Iris pigment epithelial cell (primary cell): ENCODE data around the gene EPHX1.

Experiments
- DNase-seq: peaks from one replicate; pipeline ENCODE4 v3.0.0-alpha.2; 2011; ENCODE audit warnings: low read depth

Gene EPHX1

DNA sequence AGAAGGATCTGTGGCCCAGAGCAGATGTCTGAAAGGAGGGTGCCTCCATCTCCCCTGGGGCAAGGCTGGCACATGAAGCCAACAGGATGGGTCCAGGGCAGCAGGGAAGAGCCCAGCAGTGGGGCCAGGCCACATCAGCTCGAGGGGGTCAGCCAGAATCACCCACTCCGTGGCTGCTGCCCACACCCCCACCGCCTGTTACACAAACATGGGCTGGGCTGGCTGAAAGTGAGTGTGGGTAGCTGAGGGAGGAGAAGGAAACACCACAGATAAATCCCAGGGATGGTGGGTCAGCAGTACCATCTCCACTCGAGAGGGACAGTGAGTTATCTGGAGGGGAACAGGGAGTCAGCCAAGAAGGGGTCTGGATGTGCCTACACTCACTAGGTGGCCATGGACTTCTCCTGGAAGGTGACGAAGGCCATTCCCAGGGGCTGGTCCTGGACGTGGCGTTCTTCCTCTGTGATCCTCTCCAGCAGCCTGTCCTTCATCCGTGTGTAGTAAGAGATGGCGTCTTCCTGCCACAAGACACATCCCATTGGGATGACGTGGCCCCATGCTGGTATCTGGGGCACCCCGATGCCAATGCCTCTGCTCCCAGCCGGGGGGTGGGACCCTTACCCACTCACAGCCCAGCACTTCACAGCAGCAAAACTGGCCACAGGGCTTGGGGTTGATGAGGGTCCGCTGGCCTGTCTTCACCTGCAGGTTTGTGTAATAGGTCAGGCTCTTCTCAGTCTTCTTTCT lies 52.1 kb downstream of the EPHX1 start:
- no peak for DNase-seq

DNA sequence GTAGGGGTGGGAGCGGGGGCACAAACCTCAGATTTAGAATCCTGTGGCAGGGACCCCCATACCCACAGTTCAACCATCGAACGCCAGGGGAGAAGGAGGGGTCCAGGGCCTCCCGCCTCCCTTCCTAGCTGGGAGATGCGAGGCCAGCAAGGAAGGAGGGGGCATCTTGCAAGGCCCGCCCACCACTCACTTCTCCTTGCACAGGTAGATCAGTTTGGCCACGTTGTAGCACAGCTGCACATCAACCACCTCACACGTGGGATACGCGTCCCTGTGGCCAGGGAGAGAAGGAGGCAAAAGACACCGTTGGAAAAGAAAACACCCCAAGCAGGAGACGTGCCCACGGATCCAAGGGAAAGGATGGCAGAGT lies 52.6 kb downstream of the EPHX1 start:
- DNase-seq: no peak

DNA sequence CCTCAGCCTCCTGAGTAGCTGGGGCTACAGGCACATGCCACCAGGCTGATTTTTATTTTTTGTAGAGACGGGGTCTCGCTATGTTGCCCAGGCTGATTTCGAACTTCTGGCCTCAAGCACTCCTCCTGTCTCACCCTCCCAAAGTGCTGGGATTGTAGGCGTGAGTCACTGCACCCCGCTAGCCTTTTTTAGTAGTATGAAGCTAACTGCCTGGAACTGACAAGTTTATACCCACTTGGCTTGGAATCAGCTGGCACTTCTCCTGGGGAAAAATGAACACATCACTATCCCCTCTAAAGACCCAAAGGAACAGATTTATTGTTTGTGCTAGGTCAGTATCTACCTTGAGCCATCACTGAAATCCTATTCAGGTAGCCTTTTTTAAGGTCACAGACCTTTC lies 53.2 kb downstream of the EPHX1 start:
- DNase-seq: peak; percentile 32

DNA sequence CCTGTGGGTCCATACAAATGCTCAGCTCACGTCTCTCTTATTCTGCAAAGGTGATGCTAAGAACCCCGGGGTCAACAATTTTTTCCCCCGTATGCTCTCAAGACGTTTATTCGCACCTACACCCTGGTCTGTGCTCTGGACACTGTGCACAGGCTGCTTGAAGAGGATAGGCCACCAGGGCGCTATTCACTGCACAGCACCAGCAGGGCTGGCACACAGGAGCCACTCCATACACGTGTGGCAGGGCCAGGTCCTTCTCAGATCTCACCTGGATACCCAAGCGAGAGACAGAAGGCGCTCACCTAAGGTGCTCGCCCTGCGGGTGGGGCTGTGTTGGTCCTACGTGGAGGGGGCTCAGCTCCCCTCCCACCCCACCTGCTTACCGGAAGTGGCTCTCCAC lies 55.6 kb downstream of the EPHX1 start:
- DNase-seq: no peak

DNA sequence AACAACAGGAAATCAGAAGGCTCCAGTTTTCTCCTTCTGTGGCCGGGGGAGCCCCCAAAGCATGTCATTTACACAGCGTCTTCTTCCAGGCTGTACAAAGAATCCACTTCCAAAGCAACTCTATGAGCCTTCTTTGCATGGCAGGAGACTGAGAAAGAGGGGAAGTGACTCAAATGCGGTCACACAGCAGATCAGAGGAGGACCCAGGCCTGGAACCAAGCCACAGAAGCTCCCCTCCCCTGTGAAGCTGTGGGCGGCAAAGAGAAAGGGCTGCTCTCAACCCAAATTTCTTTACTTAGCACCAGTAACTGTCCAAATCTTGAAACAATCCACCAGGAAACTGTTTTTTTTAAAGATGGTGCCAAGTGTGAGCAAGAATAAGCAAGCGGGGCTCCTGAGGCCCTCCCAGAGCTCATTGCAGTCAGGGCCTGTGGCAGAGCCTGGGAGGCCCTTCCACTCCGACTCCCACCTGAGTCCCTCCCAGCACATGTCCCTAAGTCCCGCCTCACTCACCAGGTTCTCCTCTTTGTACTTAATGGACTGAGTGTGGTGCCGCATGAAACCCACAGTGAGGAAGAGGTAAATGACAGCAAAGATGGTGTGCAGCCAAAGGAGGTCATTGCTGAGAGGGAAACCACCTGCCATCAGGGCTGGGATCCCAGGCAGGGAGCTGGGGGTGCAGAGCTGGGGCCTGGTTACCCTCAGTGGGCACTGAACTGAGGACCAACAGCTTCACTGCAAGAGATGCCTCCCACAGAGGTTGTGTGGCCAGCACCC lies 56.3 kb downstream of the EPHX1 start:
- peak; percentile 66 for DNase-seq

DNA sequence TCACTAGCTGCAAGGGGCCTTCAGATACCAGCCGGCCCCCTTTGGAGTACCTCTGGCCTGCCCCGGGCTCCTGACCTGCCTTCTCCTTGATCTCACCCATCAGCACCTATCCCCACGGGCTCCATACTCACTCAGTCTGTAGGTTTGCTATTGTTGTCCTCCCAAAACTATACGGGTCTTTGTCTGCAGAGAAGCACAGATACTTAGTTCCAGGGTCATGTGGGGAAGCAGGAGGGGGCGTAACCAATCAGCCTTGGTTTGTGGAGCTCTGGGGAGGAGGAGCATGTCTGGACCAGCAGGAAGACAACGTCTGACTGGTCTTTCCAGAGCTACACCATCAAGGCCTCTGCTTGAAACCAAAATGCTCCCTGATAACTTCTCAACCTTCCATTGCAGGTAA lies 57.1 kb downstream of the EPHX1 start:
- DNase-seq: no peak

DNA sequence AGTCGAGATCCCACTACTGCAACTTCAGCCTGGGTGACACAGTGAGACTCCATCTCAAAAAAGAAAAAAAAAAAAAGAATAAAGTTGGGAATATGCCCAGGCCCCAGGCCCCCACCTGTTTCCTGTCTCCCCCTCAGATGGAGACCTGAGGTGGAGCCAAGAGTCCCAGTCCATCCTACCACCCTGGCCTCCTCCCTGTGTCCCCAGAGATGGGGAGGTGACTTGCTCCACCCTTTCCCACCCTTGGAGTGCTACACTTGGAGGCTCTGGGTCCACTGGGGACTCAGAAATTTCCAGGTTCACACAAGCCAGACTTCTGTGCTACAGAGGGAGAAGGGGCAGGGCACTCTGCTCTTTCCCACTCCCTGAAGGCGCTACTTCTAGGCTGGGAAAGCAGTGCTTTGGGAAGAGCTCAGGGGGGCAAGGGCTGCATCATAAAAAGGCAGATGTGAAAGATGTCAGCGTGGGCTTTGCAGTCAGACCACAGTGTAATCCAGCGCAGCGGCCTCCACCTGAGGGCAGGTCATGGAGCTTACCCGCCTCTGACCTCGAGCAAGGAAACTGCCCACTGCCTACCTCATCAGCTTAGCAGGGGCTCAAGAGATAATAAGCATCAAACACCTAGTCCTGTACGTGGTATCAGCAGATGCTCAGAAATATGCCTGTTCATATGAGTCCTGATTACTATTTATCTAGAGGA lies 58.9 kb downstream of the EPHX1 start:
- no peak for DNase-seq

DNA sequence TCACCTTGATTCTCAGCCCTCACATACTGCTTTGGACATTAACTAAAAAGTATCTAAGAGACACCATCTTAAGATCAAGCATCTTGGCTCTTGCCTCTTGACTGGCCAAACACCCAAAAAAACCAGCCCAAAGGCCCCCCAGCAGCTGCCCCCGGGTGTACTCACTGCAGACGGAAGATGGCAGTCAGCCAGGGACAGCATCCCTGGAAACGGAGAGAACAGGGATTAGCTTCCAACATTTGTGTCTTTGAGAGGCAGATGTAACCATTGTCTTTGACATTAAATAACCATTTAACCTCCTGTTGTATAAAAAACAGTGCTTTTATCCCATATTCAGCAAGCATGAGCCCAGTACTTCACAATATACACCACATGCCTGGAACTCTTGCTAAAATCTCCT lies 61.0 kb downstream of the EPHX1 start:
- no peak for DNase-seq

DNA sequence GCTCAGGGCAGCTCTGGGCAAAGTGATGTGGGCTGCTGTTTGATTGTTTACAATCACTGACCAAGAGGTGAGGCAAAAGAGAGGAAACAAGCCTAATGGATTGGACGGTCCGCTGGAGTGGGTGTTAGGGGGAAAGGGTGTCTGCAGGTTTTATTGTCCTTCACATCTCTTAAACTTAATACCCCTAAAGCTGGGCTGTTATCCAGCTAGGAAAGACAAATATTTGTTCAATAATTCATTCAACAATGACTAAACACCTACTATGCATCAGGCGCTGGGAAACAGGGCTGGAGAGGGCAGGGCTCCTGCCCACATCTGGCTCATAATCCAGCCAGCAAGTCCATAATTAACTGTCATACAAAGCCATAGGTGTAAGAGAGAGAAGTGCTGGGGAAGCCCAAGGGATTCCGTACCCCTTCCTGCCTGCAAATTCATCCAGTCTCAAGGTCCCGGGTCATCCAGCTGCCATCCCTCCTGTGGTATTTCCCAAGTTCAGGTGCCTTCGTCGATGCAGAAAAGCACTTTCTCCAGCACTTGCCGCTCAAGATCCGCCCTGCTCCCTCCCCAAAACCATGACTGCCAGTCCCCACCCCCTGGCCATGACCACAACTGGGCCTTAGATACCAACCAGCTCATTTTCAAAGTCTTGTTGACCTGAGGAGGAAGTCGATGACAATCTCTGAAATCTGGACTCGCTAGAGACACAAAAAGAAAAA lies 61.6 kb downstream of the EPHX1 start:
- no peak for DNase-seq

DNA sequence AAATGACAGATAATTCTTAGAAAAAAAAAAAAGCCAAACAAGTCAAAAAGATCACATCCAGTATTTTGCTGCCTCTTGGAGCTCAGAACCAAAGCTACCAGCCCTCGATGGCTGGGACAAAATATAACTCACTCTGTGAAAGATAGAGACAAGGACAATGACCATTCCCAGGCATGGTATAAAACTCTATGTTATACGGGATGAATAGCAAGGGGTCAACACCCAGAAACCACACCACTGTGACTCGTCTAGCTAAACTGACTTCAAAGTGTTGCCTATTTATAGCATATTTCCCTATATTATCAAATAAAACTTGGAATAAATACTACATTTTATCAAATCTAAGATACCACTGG lies 62.1 kb downstream of the EPHX1 start:
- DNase-seq: no peak

DNA sequence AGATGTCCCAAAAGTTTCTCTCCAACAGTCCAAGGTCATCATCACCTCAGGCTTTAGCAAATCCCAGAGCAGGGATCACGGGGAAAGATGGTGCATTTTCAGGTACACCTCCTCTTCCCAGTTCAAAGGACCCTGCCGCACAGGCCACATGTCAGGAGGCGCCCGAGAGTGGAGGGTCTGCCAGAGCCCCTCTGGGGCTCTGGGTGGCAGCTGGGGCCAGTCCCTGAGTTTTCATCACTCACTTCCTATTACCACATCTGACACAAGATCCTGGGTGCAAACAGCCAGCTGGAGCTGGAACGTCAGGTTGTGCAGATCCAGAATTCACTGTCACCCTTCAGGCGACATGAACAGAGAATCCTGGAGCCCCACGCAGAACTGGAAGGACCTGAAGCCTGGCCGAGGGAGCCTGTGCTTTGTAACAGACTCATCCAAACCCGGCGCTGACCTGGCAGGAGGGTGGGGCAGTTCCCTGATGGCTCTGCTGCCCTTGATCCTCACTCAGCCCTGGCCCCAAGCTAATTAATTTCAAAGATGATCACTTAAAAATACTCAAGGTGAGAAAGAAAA lies 63.4 kb downstream of the EPHX1 start:
- no peak for DNase-seq

DNA sequence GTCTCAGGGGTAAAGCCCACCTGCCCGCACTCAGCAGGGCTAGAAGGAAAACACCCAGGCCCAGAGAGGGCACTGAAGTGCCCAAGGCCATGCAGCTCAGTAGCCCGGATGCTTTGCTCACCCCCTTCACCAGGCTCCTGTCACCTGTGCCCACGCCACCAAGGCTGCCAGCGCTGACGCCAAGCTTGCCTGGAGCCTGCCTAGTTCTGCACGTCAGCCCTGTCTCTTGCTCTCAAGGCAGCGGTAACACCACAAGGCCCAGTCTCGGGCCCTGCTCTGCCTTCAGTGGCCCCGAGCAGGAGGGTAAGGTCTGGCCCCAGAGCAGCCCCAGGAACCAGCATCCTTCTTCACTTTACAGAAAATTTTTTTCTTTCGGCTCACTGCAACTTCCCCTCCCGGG lies 64.5 kb downstream of the EPHX1 start:
- DNase-seq: no peak

DNA sequence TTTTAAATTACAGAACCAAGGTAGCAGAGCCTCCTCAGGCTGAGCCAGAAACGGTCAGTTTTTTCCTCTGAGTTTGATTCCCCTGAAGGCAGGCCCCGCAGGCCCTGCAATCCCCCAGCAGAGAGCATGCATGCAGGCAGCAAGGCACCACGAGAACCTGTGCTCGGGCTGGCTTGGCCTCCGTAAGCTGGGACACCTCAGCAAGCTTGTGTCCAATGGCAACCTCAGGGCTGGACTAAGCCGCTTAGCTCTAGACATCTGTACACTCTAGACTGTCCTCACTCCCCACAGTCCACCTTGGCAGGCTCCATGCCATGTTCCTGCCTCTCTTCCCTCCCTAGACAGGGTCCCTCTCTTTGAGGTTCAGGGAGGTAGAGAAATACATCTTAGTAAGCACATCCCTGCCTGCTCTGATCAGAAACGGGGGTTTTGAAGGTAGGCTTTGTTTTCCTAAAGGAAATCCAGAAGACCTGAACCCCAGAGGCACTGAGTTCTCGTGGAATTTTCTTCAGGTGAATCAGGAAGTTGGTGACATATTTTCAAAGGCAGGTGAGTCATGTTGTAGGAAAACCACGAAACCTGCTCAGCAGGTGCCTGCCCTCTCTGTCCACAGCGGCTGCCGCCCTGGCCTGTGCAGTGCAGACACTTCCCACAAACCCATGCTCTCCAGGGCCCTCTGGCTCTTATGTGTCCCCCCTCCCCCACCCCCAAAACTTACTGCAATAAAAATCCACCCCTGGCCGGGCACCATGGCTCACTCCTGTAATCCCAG lies 65.3 kb downstream of the EPHX1 start:
- no peak for DNase-seq

DNA sequence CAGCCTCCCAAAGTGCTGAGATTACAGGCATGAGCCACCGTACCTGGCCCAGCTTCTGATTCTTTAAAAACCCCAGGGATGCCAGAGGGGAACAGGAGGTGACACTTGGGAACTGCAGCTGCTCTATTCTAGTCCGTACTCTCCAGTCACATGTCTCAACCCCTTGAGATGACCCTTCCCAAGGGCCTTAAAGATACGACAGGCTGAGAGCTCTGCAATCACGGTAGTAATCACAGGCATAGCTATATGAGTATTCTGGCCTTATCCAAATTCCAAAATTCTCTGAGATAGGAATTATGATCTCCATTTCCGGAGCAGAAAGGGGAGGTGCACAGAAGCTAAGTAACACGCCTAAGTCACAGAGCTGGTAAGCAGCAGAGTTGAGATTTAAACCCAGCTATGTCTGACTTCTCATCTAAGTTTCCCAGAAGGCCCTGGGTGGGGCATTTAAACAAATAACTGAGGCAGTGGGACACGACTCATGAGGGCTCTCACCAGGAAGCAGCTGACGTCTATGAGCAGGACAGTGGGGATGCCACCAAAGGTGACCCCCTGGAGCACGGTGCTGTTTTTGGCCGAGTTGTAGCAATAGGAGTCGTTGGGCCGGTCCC lies 67.1 kb downstream of the EPHX1 start:
- no peak for DNase-seq

DNA sequence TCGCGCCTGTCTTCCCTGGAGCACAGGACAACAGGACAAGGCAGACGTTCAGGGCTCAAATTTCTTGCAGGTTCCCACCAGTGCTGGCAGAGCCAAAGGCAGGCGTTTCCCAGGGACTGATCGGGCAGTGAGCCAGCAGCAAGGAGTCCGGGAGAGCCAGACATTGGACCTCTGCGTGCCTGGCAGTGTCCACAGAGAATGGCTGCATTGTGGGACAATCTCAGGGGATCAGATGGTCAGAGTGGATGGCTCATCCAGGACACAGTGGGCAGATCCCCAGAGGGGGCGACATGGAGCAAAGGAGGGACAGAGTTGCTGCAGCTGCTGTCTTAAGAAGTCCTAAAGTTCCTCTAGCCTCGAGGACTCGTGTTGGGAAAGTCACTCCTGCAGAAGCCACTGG lies 67.7 kb downstream of the EPHX1 start:
- DNase-seq: peak; percentile 42

DNA sequence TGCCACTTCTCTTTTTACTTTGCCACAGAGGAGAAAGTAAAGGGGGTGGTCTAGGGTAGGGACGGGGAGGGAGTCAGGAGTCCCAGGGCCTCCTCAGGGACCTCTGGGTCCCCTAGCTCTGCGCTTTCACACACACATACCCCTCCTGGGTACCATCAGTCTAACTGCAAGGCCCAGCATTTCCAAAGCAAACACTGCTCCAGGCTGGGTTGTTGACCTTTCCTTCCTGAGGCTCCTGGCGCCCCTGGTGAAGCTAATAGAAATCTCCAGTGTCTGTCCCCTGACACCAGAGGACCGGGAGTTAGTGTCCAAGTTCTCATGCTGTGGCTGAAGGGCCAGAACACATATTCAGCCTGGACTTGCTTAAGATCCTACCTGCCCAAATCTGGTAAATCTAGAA lies 68.4 kb downstream of the EPHX1 start:
- no peak for DNase-seq

DNA sequence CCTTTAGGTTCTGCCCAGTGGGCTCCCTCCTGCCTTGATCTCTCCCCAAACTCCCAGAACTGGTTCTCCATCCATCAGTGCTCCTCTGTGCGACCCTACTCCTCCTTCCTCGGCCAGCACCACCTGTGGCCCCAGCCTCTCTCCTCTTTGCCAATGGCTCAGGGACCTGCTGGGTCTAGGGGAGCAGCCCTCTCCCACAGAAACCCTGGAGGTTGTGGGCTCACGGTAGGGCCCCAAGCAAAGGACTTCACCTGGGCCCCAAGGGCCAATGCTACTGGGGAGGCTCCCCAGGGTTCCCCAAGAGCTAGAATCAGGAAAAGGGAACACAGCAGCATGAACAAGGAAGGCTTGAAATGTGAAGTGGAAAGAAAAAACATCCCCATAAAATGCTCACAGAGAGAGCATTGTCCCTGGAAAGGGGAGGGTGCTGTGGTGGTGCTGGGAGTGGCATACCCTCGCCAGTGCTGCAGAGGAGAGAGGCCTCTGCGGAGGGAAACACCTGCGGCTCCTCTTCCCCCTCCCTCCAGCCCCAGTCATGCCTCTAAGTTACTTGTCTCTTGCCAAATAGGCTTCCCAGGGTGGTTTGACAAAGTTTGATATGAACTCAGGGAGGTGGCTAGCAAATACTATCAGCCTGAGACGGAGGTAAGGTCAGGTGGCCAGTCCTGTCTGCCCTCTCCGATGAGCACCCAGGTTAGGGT lies 69.7 kb downstream of the EPHX1 start:
- DNase-seq: no peak

DNA sequence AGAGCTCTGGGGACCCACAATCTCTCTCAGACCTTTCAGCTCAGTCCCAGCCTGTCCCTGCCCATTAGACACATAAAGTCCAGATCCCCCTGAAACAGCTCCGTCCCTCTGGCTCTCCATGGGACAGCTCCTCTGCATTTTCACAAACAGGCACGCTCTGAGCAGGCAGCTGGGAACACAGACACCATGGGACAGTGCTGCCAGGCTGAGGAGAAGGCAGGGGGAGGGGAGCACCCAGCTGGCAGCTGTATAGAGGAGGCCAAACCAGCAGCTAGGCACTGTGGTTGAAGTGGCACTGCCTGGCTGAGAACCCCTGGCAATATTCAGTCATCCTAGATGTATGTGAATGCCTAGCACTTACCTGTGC lies 70.3 kb downstream of the EPHX1 start:
- DNase-seq: no peak

DNA sequence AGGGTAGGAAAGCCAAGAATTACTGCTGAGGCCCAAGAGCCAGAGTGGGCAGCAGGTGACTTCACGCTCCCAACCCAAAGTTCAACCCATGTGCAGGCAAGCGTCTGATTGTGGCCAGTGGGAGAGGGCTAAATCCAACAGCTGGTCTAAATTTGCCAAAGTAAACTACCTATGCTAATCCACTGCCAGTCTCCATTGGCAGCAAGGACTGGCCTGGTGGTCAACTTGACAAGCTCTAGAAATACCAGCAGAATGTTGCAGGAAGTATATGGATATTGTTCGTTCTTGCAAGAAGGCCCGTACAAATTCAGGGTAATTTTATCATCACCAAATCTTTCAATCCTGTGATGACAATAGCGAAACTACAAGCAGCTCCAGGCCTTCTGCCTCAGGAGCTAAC lies 70.7 kb downstream of the EPHX1 start:
- DNase-seq: no peak
